ENCODE results near the gene PCDH9. TPM values are rescaled to one million over a fixed set of nuclear protein-coding genes. Genes with fewer than 3 reads are reported as not detected.

The PCDH9 gene
- total and polyA plus RNA-seq, 2 experiments from 2014 or later: 0.56 to 0.76 TPM

GRCh38 chr13:66430728-66431127, 799.4 kb downstream of the PCDH9 start:
- in situ Hi-C loops (cut with MboI): no loop called here
- H3K9me3 ChIP-seq (ENCODE audit: low read depth): no peaks in the 10 kb centered on the region

GRCh38 chr13:66430269-66430668, 799.9 kb downstream of the PCDH9 start:
- Histone ChIP-seq H3K27ac (no peak overlapping the region), H4K20me1 (ENCODE audit: insufficient read depth) (no peaks in the 10 kb centered on the region), H3K9me2 (ENCODE audit: insufficient read depth) (no peaks in the 10 kb centered on the region), H3K79me2 (ENCODE audit: insufficient read depth) (no peaks in the 10 kb centered on the region), H3F3A (ENCODE audit: insufficient read depth) (no peaks in the 10 kb centered on the region), H3K9me3 (ENCODE audit: low read depth) (no peaks in the 10 kb centered on the region), H3K27me3 (replicated peaks; ENCODE audit: insufficient read depth) (no peaks in the 10 kb centered on the region), H3K4me2 (ENCODE audit: unreplicated experiment) (no peak overlapping the region), H2AFZ (no peak overlapping the region), H3K4me3 (no peak overlapping the region), H3K4me1 (ENCODE audit: insufficient read depth) (no peaks in the 10 kb centered on the region), H3K9ac (no peak overlapping the region), H3K36me3 (ENCODE audit: low read depth) (no peaks in the 10 kb centered on the region)
- in situ Hi-C loops (cut with MboI): no loop called here
- no peak for TF ChIP-seq EZH2 (IDR thresholded peaks at IDR 0.05; ENCODE audit: insufficient read depth, poor library complexity, severe bottlenecking)
- no peak for DNase-seq

More at GRCh38 chr13:66430728-66431127, 799.4 kb downstream of the PCDH9 start:
- H2AFZ ChIP-seq: no peak overlapping the region
- H3K79me2 ChIP-seq (ENCODE audit: insufficient read depth): no peaks in the 10 kb centered on the region
- H3K4me2 ChIP-seq (ENCODE audit: unreplicated experiment): no peak overlapping the region
- no peak for DNase-seq
- no peak overlapping the region for H3K27ac ChIP-seq
- no peak overlapping the region for H3K4me3 ChIP-seq
- no peaks in the 10 kb centered on the region for H3K27me3 ChIP-seq (replicated peaks; ENCODE audit: insufficient read depth)
- no peaks in the 10 kb centered on the region for H4K20me1 ChIP-seq (ENCODE audit: insufficient read depth)
- no peak overlapping the region for H3K9ac ChIP-seq
- TF ChIP-seq EZH2 (IDR thresholded peaks at IDR 0.05; ENCODE audit: insufficient read depth, poor library complexity, severe bottlenecking) (no peak), EZH2phosphoT487 (IDR thresholded peaks at IDR 0.05; ENCODE audit: insufficient read depth, low read depth) (no peak)
- H3K9me2 ChIP-seq (ENCODE audit: insufficient read depth): no peaks in the 10 kb centered on the region
- no peaks in the 10 kb centered on the region for H3K4me1 ChIP-seq (ENCODE audit: insufficient read depth)
- no peaks in the 10 kb centered on the region for H3F3A ChIP-seq (ENCODE audit: insufficient read depth)
- no peaks in the 10 kb centered on the region for H3K36me3 ChIP-seq (ENCODE audit: low read depth)

DNA sequence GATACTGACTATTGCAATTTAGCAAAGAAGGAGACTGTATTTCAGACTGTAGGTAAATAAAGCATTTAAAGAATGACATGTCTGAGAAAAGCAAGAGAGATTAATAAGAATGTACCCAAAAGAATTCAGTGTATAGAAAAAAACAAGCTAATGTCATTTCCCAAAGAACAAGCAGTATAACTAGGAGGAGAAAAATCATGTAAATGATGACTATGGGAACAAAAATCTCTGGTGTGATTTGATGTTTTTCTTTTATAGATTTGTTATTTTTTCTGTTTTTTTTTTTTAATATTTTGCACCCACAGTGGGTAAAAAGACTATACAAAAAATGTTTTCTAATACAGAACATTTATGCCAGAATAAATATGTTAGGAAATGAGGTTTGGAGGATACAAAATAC, 801.0 kb downstream of the PCDH9 start:
- no peak for TF ChIP-seq EZH2phosphoT487 (IDR thresholded peaks at IDR 0.05; ENCODE audit: insufficient read depth, low read depth)
- TF ChIP-seq EZH2 (IDR thresholded peaks at IDR 0.05; ENCODE audit: insufficient read depth, poor library complexity, severe bottlenecking): no peak
- in situ Hi-C loops (cut with MboI): no loop called here

GRCh38 chr13:66427458-66427861, 802.7 kb downstream of the PCDH9 start:
- no peaks in the 10 kb centered on the region for H3K79me2 ChIP-seq (ENCODE audit: insufficient read depth)
- H3K27me3 ChIP-seq (replicated peaks; ENCODE audit: insufficient read depth): no peaks in the 10 kb centered on the region
- no peak overlapping the region for H3K4me2 ChIP-seq (ENCODE audit: unreplicated experiment)
- no peak overlapping the region for H3K27ac ChIP-seq
- no peaks in the 10 kb centered on the region for H3K36me3 ChIP-seq (ENCODE audit: low read depth)
- no peaks in the 10 kb centered on the region for H3K9me3 ChIP-seq (ENCODE audit: low read depth)
- 32 to 33% methylated on average over 2 of the region's 2 CpGs for WGBS, 2 experiments (ENCODE audit: low coverage in 1 of 2, low lambda C conversion rate in 2 of 2, missing lambda C conversion rate in 2 of 2)
- no peaks in the 10 kb centered on the region for H3K9me2 ChIP-seq (ENCODE audit: insufficient read depth)
- no peak overlapping the region for H3K9ac ChIP-seq
- TF ChIP-seq EZH2phosphoT487 (IDR thresholded peaks at IDR 0.05; ENCODE audit: insufficient read depth, low read depth) (no peak), EZH2 (IDR thresholded peaks at IDR 0.05; ENCODE audit: insufficient read depth, poor library complexity, severe bottlenecking) (no peak)
- no peaks in the 10 kb centered on the region for H4K20me1 ChIP-seq (ENCODE audit: insufficient read depth)
- no peaks in the 10 kb centered on the region for H3K4me1 ChIP-seq (ENCODE audit: insufficient read depth)
- no peak for DNase-seq
- in situ Hi-C loops (cut with MboI): no loop called here
- H2AFZ ChIP-seq: no peak overlapping the region
- H3K4me3 ChIP-seq: no peak overlapping the region
- no peaks in the 10 kb centered on the region for H3F3A ChIP-seq (ENCODE audit: insufficient read depth)

More for the DNA sequence above, 801.0 kb downstream of the PCDH9 start:
- no peak for DNase-seq
- Histone ChIP-seq H3K27me3 (replicated peaks; ENCODE audit: insufficient read depth) (no peaks in the 10 kb centered on the region), H3K4me1 (ENCODE audit: insufficient read depth) (no peaks in the 10 kb centered on the region), H4K20me1 (ENCODE audit: insufficient read depth) (no peaks in the 10 kb centered on the region), H2AFZ (no peak overlapping the region), H3K4me3 (no peak overlapping the region), H3K79me2 (ENCODE audit: insufficient read depth) (no peaks in the 10 kb centered on the region), H3K4me2 (ENCODE audit: unreplicated experiment) (no peak overlapping the region), H3K9me3 (ENCODE audit: low read depth) (no peaks in the 10 kb centered on the region), H3K9ac (no peak overlapping the region), H3K36me3 (ENCODE audit: low read depth) (no peaks in the 10 kb centered on the region), H3K27ac (no peak overlapping the region), H3F3A (ENCODE audit: insufficient read depth) (no peaks in the 10 kb centered on the region), H3K9me2 (ENCODE audit: insufficient read depth) (no peaks in the 10 kb centered on the region)

DNA sequence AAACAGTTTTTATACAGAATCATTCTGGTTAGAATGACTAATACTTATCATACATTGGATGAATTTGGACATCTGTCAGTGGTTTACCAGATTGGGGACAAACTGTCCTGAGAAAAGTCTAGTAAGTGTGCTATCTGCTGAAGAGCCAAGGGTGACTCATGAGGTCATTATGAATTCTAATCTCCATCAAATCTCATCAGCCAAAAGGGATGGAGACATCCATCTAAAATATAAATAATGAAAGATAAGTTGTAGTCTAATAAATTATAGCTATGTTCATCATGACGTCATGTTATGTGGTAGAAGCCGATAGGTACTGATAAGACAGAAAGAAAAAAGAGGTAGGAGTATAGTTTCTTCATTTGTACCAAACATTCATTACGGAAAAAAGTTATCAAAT, 804.4 kb downstream of the PCDH9 start:
- Histone ChIP-seq H3K9me3 (ENCODE audit: low read depth) (no peaks in the 10 kb centered on the region), H3K27ac (no peak overlapping the region), H3K4me1 (ENCODE audit: insufficient read depth) (no peaks in the 10 kb centered on the region), H3K4me3 (no peak overlapping the region), H3K79me2 (ENCODE audit: insufficient read depth) (no peaks in the 10 kb centered on the region), H3K9me2 (ENCODE audit: insufficient read depth) (no peaks in the 10 kb centered on the region), H3F3A (ENCODE audit: insufficient read depth) (no peaks in the 10 kb centered on the region), H2AFZ (no peak overlapping the region), H3K4me2 (ENCODE audit: unreplicated experiment) (no peak overlapping the region), H4K20me1 (ENCODE audit: insufficient read depth) (no peaks in the 10 kb centered on the region), H3K36me3 (ENCODE audit: low read depth) (no peaks in the 10 kb centered on the region), H3K9ac (no peak overlapping the region), H3K27me3 (replicated peaks; ENCODE audit: insufficient read depth) (no peaks in the 10 kb centered on the region)
- 10 to 12% methylated on average over 3 of the region's 3 CpGs for WGBS, 2 experiments (ENCODE audit: low coverage in 1 of 2, low lambda C conversion rate in 2 of 2, missing lambda C conversion rate in 2 of 2)
- no peak for DNase-seq
- in situ Hi-C loops (cut with MboI): no loop called here
- TF ChIP-seq EZH2 (IDR thresholded peaks at IDR 0.05; ENCODE audit: insufficient read depth, poor library complexity, severe bottlenecking) (no peak), EZH2phosphoT487 (IDR thresholded peaks at IDR 0.05; ENCODE audit: insufficient read depth, low read depth) (no peak)
